Measurements from ENCODE around the gene CLPTM1L. TPM values are rescaled to one million over a fixed set of nuclear protein-coding genes. Genes with fewer than 3 reads are reported as not detected.
A peak's percentile ranks its signal among the peaks of the same experiment; 100 is the strongest.

The CLPTM1L gene
- total RNA-seq, 1 donor from 2014 or later, result 112 TPM

DNA sequence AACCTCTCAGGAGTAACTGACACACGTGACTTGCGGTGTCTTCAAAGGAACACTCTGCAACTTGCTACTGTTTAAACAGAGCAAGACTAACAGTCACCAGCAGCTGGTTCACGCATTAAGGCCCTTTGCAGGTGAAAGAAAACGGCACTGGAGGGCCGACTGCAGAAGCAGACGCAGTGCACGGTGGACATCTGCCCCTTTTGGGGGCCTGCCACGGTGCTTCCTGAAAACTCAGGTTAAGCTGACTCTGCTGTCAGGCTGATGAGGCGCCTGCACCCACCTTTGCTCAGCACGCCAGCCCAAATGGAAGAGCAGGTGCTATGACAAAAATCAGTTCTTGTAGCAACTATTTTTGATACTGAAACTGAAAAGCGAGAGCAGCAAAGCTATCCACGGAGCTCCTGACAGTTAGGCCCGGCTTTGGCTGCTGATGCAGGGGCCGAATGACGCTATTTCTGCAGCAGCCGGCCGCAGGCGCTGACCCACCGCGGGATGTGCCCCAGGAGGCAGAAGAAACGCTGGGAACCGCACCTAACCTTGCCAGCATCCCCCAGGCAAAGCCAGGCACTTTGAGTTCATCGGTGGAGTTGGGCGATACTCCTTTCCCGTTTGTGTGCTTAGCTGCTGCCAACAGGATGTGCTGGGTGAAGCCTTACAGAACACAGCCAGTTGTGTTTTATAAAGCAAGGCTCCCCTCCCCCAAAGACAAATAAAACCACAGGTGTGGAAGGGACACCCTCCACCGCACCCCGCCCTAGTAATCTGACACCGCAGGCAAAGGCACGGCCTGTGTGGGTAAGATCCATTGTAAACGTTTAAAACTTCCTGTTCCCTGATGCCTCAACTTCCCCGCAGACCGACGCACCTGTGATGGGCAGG, 29.0 kb downstream of the CLPTM1L start:
- peak; percentile 84 for DNase-seq (ENCODE audit: low spot score)

GRCh38 chr5:1315018-1315708, 29.7 kb downstream of the CLPTM1L start:
- DNase-seq (ENCODE audit: low spot score), result peak; percentile 55

- peak; percentile 80 for DNase-seq (ENCODE audit: low spot score)
Measured at GRCh38 chr5:1314564-1314982, 30.3 kb downstream of the CLPTM1L start.

DNA sequence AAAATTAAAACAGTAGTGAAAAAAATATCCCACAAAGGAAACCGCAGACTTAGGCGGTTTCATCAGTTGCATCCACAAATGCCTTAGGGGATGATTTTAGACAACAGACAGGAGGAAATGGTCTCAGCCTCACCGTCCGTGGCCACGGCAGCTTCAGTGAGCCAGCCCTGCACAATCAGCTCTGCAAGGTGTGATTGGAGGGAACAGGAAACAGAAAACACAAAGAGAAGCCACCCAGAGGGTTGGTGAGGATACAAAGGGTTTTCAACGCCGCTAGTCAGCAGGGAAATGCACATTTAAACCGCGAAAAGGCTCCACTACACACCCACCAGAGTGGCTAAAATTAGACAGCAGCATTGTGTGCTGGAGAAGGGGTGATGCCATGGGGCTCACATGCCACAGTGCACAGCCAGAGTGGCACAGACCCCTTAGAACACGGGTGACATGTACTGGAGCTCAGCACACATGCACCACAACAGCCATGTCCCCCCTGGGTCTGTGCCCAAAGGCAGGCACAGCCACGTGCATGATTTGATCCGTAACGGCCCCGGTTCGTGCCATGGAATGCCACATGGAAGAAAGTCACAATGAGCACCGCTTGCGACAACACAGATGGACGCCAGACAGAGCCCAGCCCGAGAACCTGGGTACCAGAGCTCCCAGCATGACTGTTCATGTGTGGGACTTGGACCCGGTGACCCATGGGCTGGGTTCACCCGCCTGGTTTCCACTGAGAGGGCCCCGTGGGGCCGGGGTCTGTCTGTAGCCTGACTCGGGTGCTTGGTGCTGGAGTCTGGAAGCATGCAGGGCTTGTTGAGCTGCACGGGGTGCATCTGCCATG, 31.7 kb downstream of the CLPTM1L start:
- peak; percentile 71 for DNase-seq (ENCODE audit: low spot score)

DNA sequence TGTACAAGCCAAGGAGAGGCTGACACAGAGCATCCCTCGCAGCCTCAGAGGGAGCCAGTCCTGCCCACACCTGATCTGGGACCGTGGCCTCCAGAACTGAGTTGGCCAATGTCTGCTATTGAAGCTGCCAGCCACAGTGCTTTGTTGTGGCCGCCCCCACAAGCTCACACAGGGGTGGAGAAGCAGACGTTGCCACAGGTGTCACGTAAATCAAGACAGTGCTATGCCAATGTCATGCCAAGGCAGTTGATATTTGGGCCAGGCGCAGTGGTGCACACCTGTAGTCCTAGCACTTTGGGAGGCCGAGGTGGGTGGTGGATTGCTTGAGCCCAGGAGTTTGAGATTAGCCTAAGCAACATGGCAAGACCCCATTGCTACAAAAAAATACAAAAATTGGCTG, 32.7 kb downstream of the CLPTM1L start:
- peak; percentile 78 for DNase-seq (ENCODE audit: low spot score)

- DNase-seq (ENCODE audit: low spot score), result peak; percentile 74
Measured at GRCh38 chr5:1311439-1312055, 33.4 kb downstream of the CLPTM1L start.

- DNase-seq (ENCODE audit: low spot score), result peak; percentile 47
Measured at GRCh38 chr5:1310118-1310517, 34.8 kb downstream of the CLPTM1L start.

DNA sequence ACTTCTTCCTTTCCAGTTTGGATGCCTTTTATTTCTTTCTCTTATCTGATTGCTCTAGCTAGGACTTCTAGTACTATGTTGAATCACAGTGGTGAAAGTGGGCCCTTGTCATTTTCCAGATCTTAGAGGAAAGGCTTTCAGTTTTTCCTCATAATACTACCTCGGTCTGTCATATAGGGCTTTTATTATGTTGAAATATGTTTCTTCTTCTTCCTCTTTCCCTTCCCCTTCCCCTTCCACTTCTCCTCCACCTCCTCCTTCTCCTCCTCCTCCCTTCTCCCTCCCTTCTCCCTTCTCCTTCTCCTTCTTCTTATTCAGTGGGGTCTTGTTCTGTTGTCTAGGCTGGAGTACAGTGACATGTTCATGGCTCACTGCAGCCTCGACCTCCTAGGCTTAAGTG, 40.9 kb downstream of the CLPTM1L start:
- DNase-seq (ENCODE audit: low spot score), result no peak

- no peak for DNase-seq (ENCODE audit: low spot score)
Measured at GRCh38 chr5:1302258-1302657, 42.6 kb downstream of the CLPTM1L start.

DNA sequence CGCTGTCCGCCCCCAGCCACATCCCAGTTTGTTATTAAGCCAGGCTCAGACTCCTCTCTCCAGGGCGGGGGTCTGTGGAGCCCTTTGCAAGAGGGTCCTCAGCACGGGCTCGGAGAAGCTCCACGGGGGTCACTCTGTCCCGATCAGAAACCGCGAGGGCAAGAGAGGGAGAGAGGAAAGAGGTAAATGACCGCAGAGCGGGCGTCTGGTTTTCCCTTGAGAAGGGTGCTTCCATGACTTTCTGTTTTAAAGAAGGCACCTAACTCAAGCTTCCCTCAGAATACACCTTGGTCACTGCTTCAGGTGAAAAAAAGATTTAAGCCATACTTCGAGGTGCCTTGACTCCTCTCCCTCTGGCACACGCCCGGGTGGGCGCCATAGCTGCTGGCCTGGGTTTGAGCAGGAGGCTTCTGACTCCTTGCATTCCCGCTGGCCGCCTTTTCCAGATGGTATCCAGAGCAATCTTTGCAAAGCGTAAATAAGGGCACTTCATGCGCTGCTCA, 44.3 kb downstream of the CLPTM1L start:
- peak; percentile 87 for DNase-seq (ENCODE audit: low spot score)

DNA sequence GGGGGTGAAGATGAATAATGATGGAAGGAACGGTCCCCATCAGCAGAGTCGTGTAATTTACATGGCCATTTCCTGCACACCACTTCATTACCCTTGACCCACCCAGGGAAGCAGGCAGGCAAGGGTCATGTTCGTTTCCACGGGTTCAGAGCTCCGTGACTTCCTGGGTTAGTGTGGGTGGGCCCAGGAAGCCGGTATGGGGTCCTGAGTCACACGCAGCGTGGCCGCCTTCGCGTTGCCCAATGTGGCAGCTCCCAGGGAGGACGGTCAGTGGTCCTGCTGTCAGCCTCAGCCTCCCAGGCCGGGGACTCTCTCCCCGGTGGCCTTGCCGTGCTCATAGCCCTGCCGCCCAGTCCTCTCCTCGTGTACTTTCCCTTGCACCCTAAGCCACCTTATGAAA, 44.9 kb downstream of the CLPTM1L start:
- peak; percentile 12 for DNase-seq (ENCODE audit: low spot score)

DNA sequence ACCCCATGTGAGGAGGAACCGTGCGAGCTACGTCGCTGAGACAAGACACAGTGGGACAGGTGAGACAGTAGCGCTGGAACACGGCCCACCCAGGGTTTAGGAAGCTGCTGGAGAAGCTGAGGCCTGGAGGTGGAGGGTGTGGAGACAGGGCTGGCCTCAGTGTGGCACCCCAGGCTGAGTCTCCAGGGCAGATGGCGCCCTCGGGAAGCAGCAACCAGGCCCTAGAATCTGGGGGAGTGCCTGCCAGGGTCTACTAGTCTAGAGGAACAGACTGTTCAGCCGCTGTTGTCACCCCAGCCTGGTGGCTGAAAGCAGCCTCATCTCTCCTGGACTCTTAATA, 45.4 kb downstream of the CLPTM1L start:
- peak; percentile 64 for DNase-seq (ENCODE audit: low spot score)

GRCh38 chr5:1298723-1299510, 46.0 kb downstream of the CLPTM1L start:
- DNase-seq (ENCODE audit: low spot score), result peak; percentile 73

- DNase-seq (ENCODE audit: low spot score), result peak; percentile 76
Measured at GRCh38 chr5:1298067-1298551, 46.8 kb downstream of the CLPTM1L start.

- DNase-seq (ENCODE audit: low spot score), result peak; percentile 39
Measured at GRCh38 chr5:1297243-1297642, 47.7 kb downstream of the CLPTM1L start.

DNA sequence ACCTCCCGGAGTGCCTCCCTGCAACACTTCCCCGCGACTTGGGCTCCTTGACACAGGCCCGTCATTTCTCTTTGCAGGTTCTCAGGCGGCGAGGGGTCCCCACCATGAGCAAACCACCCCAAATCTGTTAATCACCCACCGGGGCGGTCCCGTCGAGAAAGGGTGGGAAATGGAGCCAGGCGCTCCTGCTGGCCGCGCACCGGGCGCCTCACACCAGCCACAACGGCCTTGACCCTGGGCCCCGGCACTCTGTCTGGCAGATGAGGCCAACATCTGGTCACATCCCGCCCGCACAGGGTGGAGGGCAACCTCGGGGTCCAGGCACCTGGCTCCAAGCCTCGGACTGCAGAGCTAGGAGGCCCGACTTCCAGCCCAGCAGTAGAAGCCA, 49.3 kb downstream of the CLPTM1L start:
- no peak for DNase-seq (ENCODE audit: low spot score)

DNA sequence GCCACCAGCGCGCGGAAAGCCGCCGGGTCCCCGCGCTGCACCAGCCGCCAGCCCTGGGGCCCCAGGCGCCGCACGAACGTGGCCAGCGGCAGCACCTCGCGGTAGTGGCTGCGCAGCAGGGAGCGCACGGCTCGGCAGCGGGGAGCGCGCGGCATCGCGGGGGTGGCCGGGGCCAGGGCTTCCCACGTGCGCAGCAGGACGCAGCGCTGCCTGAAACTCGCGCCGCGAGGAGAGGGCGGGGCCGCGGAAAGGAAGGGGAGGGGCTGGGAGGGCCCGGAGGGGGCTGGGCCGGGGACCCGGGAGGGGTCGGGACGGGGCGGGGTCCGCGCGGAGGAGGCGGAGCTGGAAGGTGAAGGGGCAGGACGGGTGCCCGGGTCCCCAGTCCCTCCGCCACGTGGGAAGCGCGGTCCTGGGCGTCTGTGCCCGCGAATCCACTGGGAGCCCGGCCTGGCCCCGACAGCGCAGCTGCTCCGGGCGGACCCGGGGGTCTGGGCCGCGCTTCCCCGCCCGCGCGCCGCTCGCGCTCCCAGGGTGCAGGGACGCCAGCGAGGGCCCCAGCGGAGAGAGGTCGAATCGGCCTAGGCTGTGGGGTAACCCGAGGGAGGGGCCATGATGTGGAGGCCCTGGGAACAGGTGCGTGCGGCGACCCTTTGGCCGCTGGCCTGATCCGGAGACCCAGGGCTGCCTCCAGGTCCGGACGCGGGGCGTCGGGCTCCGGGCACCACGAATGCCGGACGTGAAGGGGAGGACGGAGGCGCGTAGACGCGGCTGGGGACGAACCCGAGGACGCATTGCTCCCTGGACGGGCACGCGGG, 49.9 kb downstream of the CLPTM1L start, which contains the start of gene TERT:
TSS of gene TERT (minus strand) at position 234 of the 815 bp plus-strand sequence. CDS start at position 155, 79 bp downstream.
- peak; percentile 89 for DNase-seq (ENCODE audit: low spot score)

DNA sequence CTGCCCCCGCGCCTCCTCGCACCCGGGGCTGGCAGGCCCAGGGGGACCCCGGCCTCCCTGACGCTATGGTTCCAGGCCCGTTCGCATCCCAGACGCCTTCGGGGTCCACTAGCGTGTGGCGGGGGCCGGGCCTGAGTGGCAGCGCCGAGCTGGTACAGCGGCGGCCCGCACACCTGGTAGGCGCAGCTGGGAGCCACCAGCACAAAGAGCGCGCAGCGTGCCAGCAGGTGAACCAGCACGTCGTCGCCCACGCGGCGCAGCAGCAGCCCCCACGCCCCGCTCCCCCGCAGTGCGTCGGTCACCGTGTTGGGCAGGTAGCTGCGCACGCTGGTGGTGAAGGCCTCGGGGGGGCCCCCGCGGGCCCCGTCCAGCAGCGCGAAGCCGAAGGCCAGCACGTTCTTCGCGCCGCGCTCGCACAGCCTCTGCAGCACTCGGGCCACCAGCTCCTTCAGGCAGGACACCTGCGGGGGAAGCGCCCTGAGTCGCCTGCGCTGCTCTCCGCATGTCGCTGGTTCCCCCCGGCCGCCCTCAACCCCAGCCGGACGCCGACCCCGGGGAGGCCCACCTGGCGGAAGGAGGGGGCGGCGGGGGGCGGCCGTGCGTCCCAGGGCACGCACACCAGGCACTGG, 50.6 kb downstream of the CLPTM1L start:
- peak; percentile 87 for DNase-seq (ENCODE audit: low spot score)
